Hepatocyte (in vitro differentiated cells): Measurements from ENCODE around the gene KIF25. TPM values are rescaled to one million over a fixed set of nuclear protein-coding genes. Genes with fewer than 3 reads are reported as not detected.
"Not testable (repeated sequence)": the region's sequence is repeated elsewhere in the genome, so short reads cannot be mapped to it uniquely, and the experiment has no call there.

ENCODE experiments used
- DNase-seq: peaks from one replicate; pipeline ENCODE4 v3.0.0-alpha.2; 2016; ENCODE audit warnings: low spot score
- H2AFZ ChIP-seq: fragments of 200-600 bp; sonication (generic); 2 replicates; pipeline ENCODE4 v1.6.0; 2016; ENCODE audit warnings: antibody characterized with exemption, mild to moderate bottlenecking
- H3K27ac ChIP-seq: fragments of 200-600 bp; sonication (generic); 2 replicates; pipeline ENCODE4 v1.5.1; 2016; ENCODE audit warnings: mild to moderate bottlenecking
- H3K27me3 ChIP-seq: fragments of 200-600 bp; sonication (generic); 2 replicates; pipeline ENCODE4 v1.6.1; 2016
- H3K36me3 ChIP-seq: fragments of 200-600 bp; sonication (generic); replicated peaks from 2 replicates; pipeline ENCODE4 v1.5.1; 2016; ENCODE audit warnings: low read depth; ENCODE audit not compliant: insufficient read depth
- H3K4me1 ChIP-seq: fragments of 200-600 bp; sonication (generic); 2 replicates; pipeline ENCODE4 v1.5.1; 2016; ENCODE audit warnings: mild to moderate bottlenecking, moderate library complexity; ENCODE audit not compliant: insufficient read depth
- H3K4me2 ChIP-seq: fragments of 200-600 bp; sonication (generic); 2 replicates; pipeline ENCODE4 v1.6.0; 2016
- H3K4me3 ChIP-seq: fragments of 200-600 bp; sonication (generic); 2 replicates; pipeline ENCODE4 v1.5.1; 2016; ENCODE audit warnings: mild to moderate bottlenecking
- H3K79me2 ChIP-seq: fragments of 200-600 bp; sonication (generic); 2 replicates; pipeline ENCODE4 v1.6.0; 2017; ENCODE audit warnings: mild to moderate bottlenecking
- H3K9me2 ChIP-seq: fragments of 200-600 bp; sonication (generic); replicated peaks from 2 replicates; pipeline ENCODE4 v1.6.0; 2017; ENCODE audit warnings: mild to moderate bottlenecking; ENCODE audit not compliant: insufficient read depth
- H3K9me3 ChIP-seq: fragments of 200-600 bp; sonication (generic); 2 replicates; pipeline ENCODE4 v1.5.1; 2016; ENCODE audit warnings: low read depth, mild to moderate bottlenecking
- H4K20me1 ChIP-seq: fragments of 200-600 bp; sonication (generic); 2 replicates; pipeline ENCODE4 v1.6.0; 2016; ENCODE audit warnings: mild to moderate bottlenecking; ENCODE audit not compliant: insufficient read depth, poor library complexity, severe bottlenecking
- CTCF ChIP-seq: fragments of 200-600 bp; sonication (generic); IDR thresholded peaks from 2 replicates; pipeline ENCODE4 v1.5.1; 2016; ENCODE audit warnings: antibody characterized with exemption, mild to moderate bottlenecking; ENCODE audit not compliant: poor library complexity
- EZH2 ChIP-seq: fragments of 200-600 bp; sonication (generic); IDR thresholded peaks from 2 replicates; pipeline ENCODE4 v1.6.1; 2016; ENCODE audit warnings: antibody characterized with exemption, mild to moderate bottlenecking, borderline replicate concordance
- EZH2phosphoT487 ChIP-seq: fragments of 200-600 bp; sonication (generic); IDR thresholded peaks from one replicate; pipeline ENCODE4 v1.6.1; 2018; ENCODE audit warnings: antibody characterized with exemption, mild to moderate bottlenecking, low read depth, moderate library complexity; ENCODE audit not compliant: unreplicated experiment, severe bottlenecking
- WGBS: methylation state at CpG from one replicate; pipeline ENCODE4 v1.1.6; 2016; ENCODE audit warnings: low lambda C conversion rate; ENCODE audit errors: missing lambda C conversion rate; 5-methylcytosine and 5-hydroxymethylcytosine counted together
- polyA plus RNA-seq: library from polyadenylated mRNA; unstranded; fragments of >200 nt; fragmentation: Nextera tagmentation; extraction: Ambion mirVana; gene quantifications from 2 replicates; pipeline ENCODE4 v1.2.1, GENCODE V29; 2016
- total RNA-seq: library from RNA; depleted of rRNA; stranded (reverse); fragments of >200 nt; gene quantifications from 2 replicates; pipeline ENCODE4 v1.2.3, GENCODE V29; 2014

Gene KIF25
- total and polyA plus RNA-seq, 2 experiments from 2014 or later, result 0.40 TPM; not detected in 1

- no peaks in the 10 kb centered on the region for H3K27me3 ChIP-seq
- no peaks in the 10 kb centered on the region for H3K36me3 ChIP-seq
- no peaks in the 10 kb centered on the region for H3K4me1 ChIP-seq
- no peaks in the 10 kb centered on the region for H4K20me1 ChIP-seq
- H3K9me2 ChIP-seq, result no peaks in the 10 kb centered on the region
- no peak overlapping the region for H3K4me2 ChIP-seq
- no peak overlapping the region for H3K4me3 ChIP-seq
- TF ChIP-seq EZH2phosphoT487, result no peak
- no peak for TF ChIP-seq CTCF
- TF ChIP-seq EZH2, result no peak
- no peaks in the 10 kb centered on the region for H3K9me3 ChIP-seq
- DNase-seq, result no peak
- no peak overlapping the region for H2AFZ ChIP-seq
- WGBS, result 83% methylated on average over 5 of the region's 5 CpGs
- H3K79me2 ChIP-seq, result no peaks in the 10 kb centered on the region
- no peak overlapping the region for H3K27ac ChIP-seq
Observed at GRCh38 chr6:167998215-167998614, 744 bp downstream of the KIF25 start.

- H3K27ac ChIP-seq, result no peak overlapping the region
- no peak overlapping the region for H3K4me2 ChIP-seq
- no peak overlapping the region for H2AFZ ChIP-seq
- H3K9me3 ChIP-seq, result no peaks in the 10 kb centered on the region
- WGBS, result 96% methylated on average over 7 of the region's 13 CpGs
- DNase-seq, result no peak
- H3K9me2 ChIP-seq, result no peaks in the 10 kb centered on the region
- TF ChIP-seq EZH2phosphoT487, result no peak
- TF ChIP-seq EZH2, result no peak
- no peak for TF ChIP-seq CTCF
- H3K27me3 ChIP-seq, result no peaks in the 10 kb centered on the region
- H3K4me3 ChIP-seq, result no peak overlapping the region
- no peaks in the 10 kb centered on the region for H3K36me3 ChIP-seq
- no peaks in the 10 kb centered on the region for H4K20me1 ChIP-seq
- H3K79me2 ChIP-seq, result no peaks in the 10 kb centered on the region
- no peaks in the 10 kb centered on the region for H3K4me1 ChIP-seq
Observed at GRCh38 chr6:168000198-168001028, 2.9 kb downstream of the KIF25 start.

DNA sequence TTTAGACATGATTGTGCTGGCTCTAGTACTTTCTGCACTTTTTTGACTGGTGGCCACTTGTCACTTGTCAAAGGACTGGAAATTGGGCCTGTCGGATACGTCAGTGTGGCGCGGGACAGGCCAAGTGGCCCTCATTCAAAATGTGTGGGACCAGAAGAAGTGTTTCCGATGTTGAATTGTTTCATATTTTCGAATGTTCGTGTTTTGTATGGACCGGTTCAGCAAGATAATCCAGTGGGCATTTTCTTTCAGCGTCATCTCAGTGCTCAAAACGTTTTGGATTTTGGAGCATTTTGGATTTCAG lies 3.5 kb downstream of the KIF25 start:
- Histone ChIP-seq H4K20me1 (no peaks in the 10 kb centered on the region), H3K9me2 (no peaks in the 10 kb centered on the region), H2AFZ (no peak overlapping the region), H3K4me2 (no peak overlapping the region), H3K9me3 (no peaks in the 10 kb centered on the region), H3K79me2 (no peaks in the 10 kb centered on the region), H3K36me3 (no peaks in the 10 kb centered on the region), H3K27me3 (no peaks in the 10 kb centered on the region), H3K4me3 (no peak overlapping the region), H3K4me1 (no peaks in the 10 kb centered on the region), H3K27ac (no peak overlapping the region)
- no peak for DNase-seq
- 97% methylated on average over 10 of the region's 10 CpGs for WGBS
- TF ChIP-seq EZH2, result no peak
- no peak for TF ChIP-seq CTCF
- no peak for TF ChIP-seq EZH2phosphoT487

- not testable (repeated sequence) for DNase-seq, H3K27me3 ChIP-seq, H4K20me1 ChIP-seq, H2AFZ ChIP-seq, H3K4me2 ChIP-seq, H3K4me1 ChIP-seq, H3K36me3 ChIP-seq, H3K4me3 ChIP-seq, H3K9me2 ChIP-seq, H3K27ac ChIP-seq, H3K79me2 ChIP-seq, H3K9me3 ChIP-seq
- WGBS, result 95% methylated on average over 12 of the region's 21 CpGs
Observed at GRCh38 chr6:168001514-168001913, 4.0 kb downstream of the KIF25 start.
